GM20431 (cell line): Measurements from ENCODE around the gene SSTR3.

ENCODE experiments used
- in situ Hi-C: fragments of 300-500 bp; cut with MseI, MboI; formaldehyde crosslinking; loops from one replicate; pipeline ENCODE4 v1.15.0; 2020; ENCODE audit warnings: low sequenced_read_pairs; ENCODE audit not compliant: unreplicated experiment

Gene SSTR3

GRCh38 chr22:37198258-37199102 is 13.8 kb downstream of the SSTR3 start:
- in situ Hi-C loops, result no loop called here

GRCh38 chr22:37197451-37198257 is 14.6 kb downstream of the SSTR3 start:
- in situ Hi-C loops, result no loop called here

- in situ Hi-C loops, result no loop called here
Observed at GRCh38 chr22:37196539-37197450, 15.5 kb downstream of the SSTR3 start.

- in situ Hi-C loops, result no loop called here
Observed at GRCh38 chr22:37195921-37196320, 16.4 kb downstream of the SSTR3 start.

- in situ Hi-C loops, result no loop called here
Observed at GRCh38 chr22:37194750-37195149, 17.5 kb downstream of the SSTR3 start.

- in situ Hi-C loops, result no loop called here
Observed at GRCh38 chr22:37193629-37194191, 18.6 kb downstream of the SSTR3 start.

- in situ Hi-C loops, result no loop called here
Observed at GRCh38 chr22:37192741-37193140, 19.5 kb downstream of the SSTR3 start.

- in situ Hi-C loops, result no loop called here
Observed at GRCh38 chr22:37192204-37192603, 20.1 kb downstream of the SSTR3 start.

GRCh38 chr22:37190262-37190780 is 22.0 kb downstream of the SSTR3 start:
- in situ Hi-C loops, result no loop called here

GRCh38 chr22:37188901-37189466 is 23.3 kb downstream of the SSTR3 start:
- in situ Hi-C loops, result no loop called here

GRCh38 chr22:37187891-37188761 is 24.2 kb downstream of the SSTR3 start, which contains the start of gene C1QTNF6:
C1QTNF6 (minus strand) TSS chr22:37188247; CDS start chr22:37188213, 34 bp downstream.
- in situ Hi-C loops, result no loop called here

- in situ Hi-C loops, result no loop called here
Observed at GRCh38 chr22:37187552-37187890, 24.8 kb downstream of the SSTR3 start.

GRCh38 chr22:37186997-37187522 is 25.2 kb downstream of the SSTR3 start:
- in situ Hi-C loops, result no loop called here

- in situ Hi-C loops, result no loop called here
Observed at GRCh38 chr22:37186228-37186996, 25.9 kb downstream of the SSTR3 start.

- in situ Hi-C loops, result no loop called here
Observed at GRCh38 chr22:37185646-37186227, 26.5 kb downstream of the SSTR3 start.

- in situ Hi-C loops, result no loop called here
Observed at GRCh38 chr22:37184816-37185541, 27.3 kb downstream of the SSTR3 start.
